Measurements from ENCODE around the gene POLQ.
"Not testable (repeated sequence)": the region's sequence is repeated elsewhere in the genome, so short reads cannot be mapped to it uniquely, and the experiment has no call there.

Gene POLQ

GRCh38 chr3:121424549-121424948 is 121.2 kb downstream of the POLQ start:
- no peak for DNase-seq (ENCODE audit: low read depth in 2 of 2)

GRCh38 chr3:121418182-121418581 is 127.6 kb downstream of the POLQ start:
- no peak for DNase-seq (ENCODE audit: low read depth in 2 of 2)

- DNase-seq (ENCODE audit: low read depth in 2 of 2) = no peak
Observed at GRCh38 chr3:121414924-121415323, 130.9 kb downstream of the POLQ start.

GRCh38 chr3:121411523-121411922 is 134.3 kb downstream of the POLQ start:
- DNase-seq (ENCODE audit: low read depth in 2 of 2) = no peak

- no peak for DNase-seq (ENCODE audit: low read depth in 2 of 2)
Observed at GRCh38 chr3:121405631-121406030, 140.2 kb downstream of the POLQ start.

GRCh38 chr3:121399820-121400219 is 146.0 kb downstream of the POLQ start:
- DNase-seq (ENCODE audit: low read depth in 2 of 2) = no peak

GRCh38 chr3:121398051-121398450 is 147.7 kb downstream of the POLQ start:
- not testable (repeated sequence) for DNase-seq (ENCODE audit: low read depth in 2 of 2)

- DNase-seq (ENCODE audit: low read depth in 2 of 2) = not testable (repeated sequence)
Observed at GRCh38 chr3:121395967-121396366, 149.8 kb downstream of the POLQ start.

GRCh38 chr3:121388308-121388707 is 157.5 kb downstream of the POLQ start:
- not testable (repeated sequence) for DNase-seq (ENCODE audit: low read depth in 2 of 2)
